Measurements from ENCODE around the gene BUD23.

The BUD23 gene

GRCh38 chr7:73722785-73723184 lies 39.4 kb downstream of the BUD23 start:
- H3K27me3 ChIP-seq (ENCODE audit: control insufficient read depth, insufficient read depth, low read length): no peaks in the 10 kb centered on the region
- no peak overlapping the region for H3K4me3 ChIP-seq (ENCODE audit: low read depth, low read length)
- H3K36me3 ChIP-seq (ENCODE audit: control insufficient read depth, insufficient read depth, low read length): no peaks in the 10 kb centered on the region
- no peak for TF ChIP-seq CTCF (IDR thresholded peaks at IDR 0.05)
- no peak overlapping the region for H3K27ac ChIP-seq
- H3K9ac ChIP-seq: no peak overlapping the region
- H2AFZ ChIP-seq: no peak overlapping the region
- no peak overlapping the region for H3K4me2 ChIP-seq (ENCODE audit: low read length)
- no peaks in the 10 kb centered on the region for H3K9me3 ChIP-seq (ENCODE audit: control insufficient read depth, low read length)
- H3K4me1 ChIP-seq: peaks cover 4% of the 10 kb centered on the region
- no peaks in the 10 kb centered on the region for H3K79me2 ChIP-seq

GRCh38 chr7:73723813-73724212 lies 40.4 kb downstream of the BUD23 start:
- H3K9me3 ChIP-seq (ENCODE audit: control insufficient read depth, low read length): no peaks in the 10 kb centered on the region
- H3K27me3 ChIP-seq (ENCODE audit: control insufficient read depth, insufficient read depth, low read length): no peaks in the 10 kb centered on the region
- H3K36me3 ChIP-seq (ENCODE audit: control insufficient read depth, insufficient read depth, low read length): no peaks in the 10 kb centered on the region
- no peak for TF ChIP-seq CTCF (IDR thresholded peaks at IDR 0.05)
- peaks cover 4% of the 10 kb centered on the region for H3K4me1 ChIP-seq
- no peak overlapping the region for H2AFZ ChIP-seq
- H3K9ac ChIP-seq: no peak overlapping the region
- no peak overlapping the region for H3K27ac ChIP-seq
- no peaks in the 10 kb centered on the region for H3K79me2 ChIP-seq
- H3K4me2 ChIP-seq (ENCODE audit: low read length): no peak overlapping the region
- H3K4me3 ChIP-seq (ENCODE audit: low read depth, low read length): no peak overlapping the region

- Histone ChIP-seq H2AFZ (no peak overlapping the region), H3K9me3 (ENCODE audit: control insufficient read depth, low read length) (no peaks in the 10 kb centered on the region), H3K4me1 (peaks cover 4% of the 10 kb centered on the region), H3K4me3 (ENCODE audit: low read depth, low read length) (no peak overlapping the region), H3K79me2 (no peaks in the 10 kb centered on the region), H3K27me3 (ENCODE audit: control insufficient read depth, insufficient read depth, low read length) (no peaks in the 10 kb centered on the region), H3K9ac (no peak overlapping the region), H3K4me2 (ENCODE audit: low read length) (no peak overlapping the region), H3K36me3 (ENCODE audit: control insufficient read depth, insufficient read depth, low read length) (no peaks in the 10 kb centered on the region), H3K27ac (no peak overlapping the region)
- TF ChIP-seq CTCF (IDR thresholded peaks at IDR 0.05): no peak
Measured at GRCh38 chr7:73726083-73726466, 42.7 kb downstream of the BUD23 start.

- Histone ChIP-seq H3K27ac (no peak overlapping the region), H2AFZ (no peak overlapping the region), H3K4me1 (no peaks in the 10 kb centered on the region), H3K9me3 (ENCODE audit: control insufficient read depth, low read length) (no peaks in the 10 kb centered on the region), H3K36me3 (ENCODE audit: control insufficient read depth, insufficient read depth, low read length) (no peaks in the 10 kb centered on the region), H3K4me2 (ENCODE audit: low read length) (no peak overlapping the region), H3K27me3 (ENCODE audit: control insufficient read depth, insufficient read depth, low read length) (no peaks in the 10 kb centered on the region), H3K4me3 (ENCODE audit: low read depth, low read length) (no peak overlapping the region), H3K9ac (no peak overlapping the region), H3K79me2 (no peaks in the 10 kb centered on the region)
- no peak for TF ChIP-seq CTCF (IDR thresholded peaks at IDR 0.05)
Measured at GRCh38 chr7:73727952-73728351, 44.6 kb downstream of the BUD23 start.

- Histone ChIP-seq H2AFZ (no peak overlapping the region), H3K4me1 (no peaks in the 10 kb centered on the region), H3K4me3 (ENCODE audit: low read depth, low read length) (no peak overlapping the region), H3K79me2 (no peaks in the 10 kb centered on the region), H3K27ac (no peak overlapping the region), H3K27me3 (ENCODE audit: control insufficient read depth, insufficient read depth, low read length) (no peaks in the 10 kb centered on the region), H3K4me2 (ENCODE audit: low read length) (no peak overlapping the region), H3K36me3 (ENCODE audit: control insufficient read depth, insufficient read depth, low read length) (no peaks in the 10 kb centered on the region), H3K9me3 (ENCODE audit: control insufficient read depth, low read length) (no peaks in the 10 kb centered on the region), H3K9ac (no peak overlapping the region)
- TF ChIP-seq CTCF (IDR thresholded peaks at IDR 0.05): no peak
Measured at GRCh38 chr7:73728551-73728950, 45.2 kb downstream of the BUD23 start.

Data from parathyroid adenoma (tissue), 2 donors.